ENCODE measurements around the gene TPM2. TPM values are rescaled to one million over a fixed set of nuclear protein-coding genes. Genes with fewer than 3 reads are reported as not detected.

TPM2 gene
- total RNA-seq, 1 experiment from 2014 or later: 7.0 TPM

GRCh38 chr9:35734096-35734495 lies 44.4 kb upstream of the TPM2 start:
- Histone ChIP-seq H3K36me3 (ENCODE audit: low read depth, low read length) (peaks cover 33% of the 10 kb centered on the region), H3K27me3 (ENCODE audit: low read length) (no peaks in the 10 kb centered on the region), H3K4me2 (ENCODE audit: low read length) (peak overlapping the region; percentile 90), H3K79me2 (ENCODE audit: low read length) (peaks cover 41% of the 10 kb centered on the region), H3K9me2 (replicated peaks; ENCODE audit: low read length) (no peaks in the 10 kb centered on the region), H3K4me1 (ENCODE audit: insufficient read depth, low read length) (peaks cover 35% of the 10 kb centered on the region), H2AFZ (ENCODE audit: low read length) (no peak overlapping the region), H3K9ac (ENCODE audit: low read length) (no peak overlapping the region), H4K20me1 (ENCODE audit: low read length) (no peaks in the 10 kb centered on the region), H3K27ac (ENCODE audit: low read length) (no peak overlapping the region), H3F3A (ENCODE audit: low read length, unreplicated experiment) (no peaks in the 10 kb centered on the region), H3K9me3 (ENCODE audit: low read length) (no peaks in the 10 kb centered on the region), H3K4me3 (ENCODE audit: low read length) (peak overlapping the region; percentile 90)
- ChIA-PET POLR2A (ENCODE audit: unreplicated experiment) (interaction anchor here (0.6 kb wide), 1 partner anchor 415 kb away, joined by 8 read pairs; no protein-coding TSS in a partner anchor), CTCF (no interaction called here)
- ATAC-seq (no peak), DNase-seq (no peak)
- intact Hi-C loops (cut with micrococcal nuclease): no loop called here
- no TSS peak for BruUV-seq (replicated peaks)
- TF ChIP-seq EZH2phosphoT487 (IDR thresholded peaks at IDR 0.05; ENCODE audit: borderline replicate concordance, low read length) (no peak), EZH2 (IDR thresholded peaks at IDR 0.05; ENCODE audit: low read length, unreplicated experiment) (no peak), CTCF (conservative IDR thresholded peaks at IDR 0.05; ENCODE audit: low read depth, low read length) (no peak)

- H3K36me3 ChIP-seq (ENCODE audit: low read depth, low read length): peaks cover 24% of the 10 kb centered on the region
These were observed 43.2 kb upstream of the TPM2 start for GRCh38 chr9:35732800-35733541.

More at GRCh38 chr9:35732800-35733541, 43.2 kb upstream of the TPM2 start:
- peak overlapping the region; percentile 90 for H3K4me3 ChIP-seq (ENCODE audit: low read length)
- CTCF ChIA-PET: no interaction called here
- H3K27ac ChIP-seq (ENCODE audit: low read length): peak overlapping the region; percentile 84
- no peaks in the 10 kb centered on the region for H3F3A ChIP-seq (ENCODE audit: low read length, unreplicated experiment)
- H3K9me3 ChIP-seq (ENCODE audit: low read length): no peaks in the 10 kb centered on the region
- H3K79me2 ChIP-seq (ENCODE audit: low read length): peaks cover 51% of the 10 kb centered on the region
- TF ChIP-seq EZH2phosphoT487 (IDR thresholded peaks at IDR 0.05; ENCODE audit: borderline replicate concordance, low read length) (no peak), CTCF (conservative IDR thresholded peaks at IDR 0.05; ENCODE audit: low read depth, low read length) (peak; percentile 50)
- intact Hi-C loops (cut with micrococcal nuclease): loop anchor here (1.0 kb wide), 1 partner anchor 129 kb away; no protein-coding TSS in a partner anchor
- H3K27me3 ChIP-seq (ENCODE audit: low read length): no peaks in the 10 kb centered on the region
- BruUV-seq (replicated peaks): TSS peak; percentile 74
- peak; percentile 23 for ATAC-seq
- peaks cover 46% of the 10 kb centered on the region for H3K4me1 ChIP-seq (ENCODE audit: insufficient read depth, low read length)
- peak overlapping the region; percentile 94 for H3K9ac ChIP-seq (ENCODE audit: low read length)
- H3K9me2 ChIP-seq (replicated peaks; ENCODE audit: low read length): no peaks in the 10 kb centered on the region
- peak overlapping the region; percentile 90 for H3K4me2 ChIP-seq (ENCODE audit: low read length)
- no peaks in the 10 kb centered on the region for H4K20me1 ChIP-seq (ENCODE audit: low read length)
- DNase-seq: peak; percentile 68
- POLR2A ChIA-PET (ENCODE audit: unreplicated experiment): interaction anchor here (1.8 kb wide), 2 partner anchors 17 to 72 kb away, joined by 5 to 6 read pairs; no protein-coding TSS in a partner anchor
- peak overlapping the region; percentile 81 for H2AFZ ChIP-seq (ENCODE audit: low read length)
